B cell (primary cell): ENCODE data around the gene VKORC1. TPM values are rescaled to one million over a fixed set of nuclear protein-coding genes. Genes with fewer than 3 reads are reported as not detected.
A peak's percentile ranks its signal among the peaks of the same experiment; 100 is the strongest.

ENCODE experiments used
- ATAC-seq: fragments of 200-7000 bp; cut with Tn5 transposase; one replicate; pipeline ENCODE4 v1.10.0; 2021; ENCODE audit warnings: low read depth, mild to moderate bottlenecking, moderate number of reproducible peaks, moderate library complexity
- CTCF ChIA-PET: fragments of 350-600 bp; sonication (Branson Sonifier 250); formaldehyde crosslinking; loops from one replicate; lab custom pipeline; 2021; ENCODE audit warnings: antibody characterized with exemption, inconsistent platforms; lab: Charles Lee
- POLR2A ChIA-PET: fragments of 350-600 bp; sonication (Branson Sonifier 250); formaldehyde crosslinking; loops from one replicate; lab custom pipeline; 2021; ENCODE audit warnings: antibody characterized with exemption; lab: Charles Lee
- DNase-seq: peaks from one replicate; pipeline ENCODE4 v3.0.0; 2013
- H2AFZ ChIP-seq: 2 replicates; pipeline ENCODE4 v1.6.1; 2012; ENCODE audit warnings: mild to moderate bottlenecking, low read depth, low read length; ENCODE audit not compliant: insufficient read depth, poor library complexity, severe bottlenecking
- H3K27ac ChIP-seq, 2 donors: 1 replicate in 1 of 2; 2 replicates in 1 of 2; pipeline ENCODE4 v1.5.1; 2012 to 2013; ENCODE audit warnings: low read length in 2 of 2, mild to moderate bottlenecking in 2 of 2, moderate library complexity in 1 of 2
- H3K27me3 ChIP-seq, 4 experiments: fragments of 200-600 bp in 1 of 4; sonication (generic) in 1 of 4; replicated peaks in 1 of 4; 1 replicate in 2 of 4; 2 replicates in 2 of 4; pipeline versions ENCODE4 v1.6.1 to v1.7.0; 2013 to 2016; ENCODE audit warnings: low read length in 3 of 4, mild to moderate bottlenecking in 2 of 4, mixed read lengths in 1 of 4, moderate library complexity in 1 of 4; ENCODE audit not compliant: insufficient read depth in 4 of 4, control insufficient read depth in 3 of 4; ENCODE audit errors: control extremely low read depth in 1 of 4
- H3K36me3 ChIP-seq, 2 experiments: replicated peaks in 1 of 2; 1 replicate in 1 of 2; 2 replicates in 1 of 2; pipeline versions ENCODE4 v1.6.1 to v1.7.1; 2013; ENCODE audit warnings: low read length in 1 of 2; ENCODE audit not compliant: insufficient read depth in 2 of 2, control insufficient read depth in 1 of 2; ENCODE audit errors: control extremely low read depth in 1 of 2, extremely low read depth in 1 of 2
- H3K4me1 ChIP-seq, 2 donors: fragments of 200-600 bp in 1 of 2; sonication (generic) in 1 of 2; 1 replicate in 1 of 2; 2 replicates in 1 of 2; pipeline versions ENCODE4 v1.5.1 to v1.6.1; 2013 to 2017; ENCODE audit warnings: low read length in 2 of 2; ENCODE audit not compliant: control insufficient read depth in 2 of 2, insufficient read depth in 2 of 2
- H3K4me2 ChIP-seq: replicated peaks from 2 replicates; pipeline ENCODE3; 2012; ENCODE audit warnings: mild to moderate bottlenecking, low read depth, low read length; ENCODE audit not compliant: poor library complexity, severe bottlenecking
- H3K4me3 ChIP-seq, 5 experiments: fragments of 200-600 bp in 1 of 5; sonication (generic) in 1 of 5; 1 replicate in 3 of 5; 2 replicates in 2 of 5; pipeline versions ENCODE4 v1.5.1 to v1.7.0; 2011 to 2016; ENCODE audit warnings: low read length in 4 of 5, mild to moderate bottlenecking in 4 of 5, low read depth in 2 of 5, control low read depth in 1 of 5, moderate library complexity in 1 of 5; ENCODE audit not compliant: insufficient read depth in 1 of 5; ENCODE audit errors: control extremely low read depth in 1 of 5, extremely low read depth in 1 of 5
- H3K79me2 ChIP-seq: fragments of 200-600 bp; sonication (generic); one replicate; pipeline ENCODE4 v1.6.0; 2016; ENCODE audit warnings: low read length; ENCODE audit not compliant: control insufficient read depth, insufficient read depth
- H3K9ac ChIP-seq: fragments of 200-600 bp; sonication (generic); 2 replicates; pipeline ENCODE4 v1.6.1; 2017; ENCODE audit warnings: mild to moderate bottlenecking, low read length, moderate library complexity
- H3K9me3 ChIP-seq, 3 donors: one replicate each; pipeline versions ENCODE4 v1.6.1 to v1.7.1; 2013; ENCODE audit warnings: low read length in 2 of 3; ENCODE audit not compliant: control insufficient read depth in 2 of 3, insufficient read depth in 1 of 3; ENCODE audit errors: control extremely low read depth in 1 of 3
- H4K20me1 ChIP-seq: 2 replicates; pipeline ENCODE4 v1.6.0; 2012; ENCODE audit warnings: mild to moderate bottlenecking, low read length; ENCODE audit not compliant: insufficient read depth, control insufficient read depth, poor library complexity, severe bottlenecking
- H3K27ac Mint-ChIP-seq: one replicate; pipeline ENCODE4 v1.8.0; 2021; ENCODE audit warnings: mixed read lengths
- H3K27me3 Mint-ChIP-seq: one replicate; pipeline ENCODE4 v1.8.0; 2021; ENCODE audit warnings: mixed read lengths
- H3K4me1 Mint-ChIP-seq: one replicate; pipeline ENCODE4 v1.8.0; 2021; ENCODE audit warnings: mixed read lengths
- H3K4me3 Mint-ChIP-seq: one replicate; pipeline ENCODE4 v1.8.0; 2021; ENCODE audit warnings: mixed read lengths
- H3K9me3 Mint-ChIP-seq: one replicate; pipeline ENCODE4 v1.8.0; 2022; ENCODE audit warnings: mixed read lengths; ENCODE audit not compliant: insufficient read depth
- CTCF ChIP-seq: fragments of 200-600 bp; IDR thresholded peaks from one replicate; pipeline ENCODE4 v1.8.0; 2022; ENCODE audit warnings: antibody characterized with exemption, mild to moderate bottlenecking
- EZH2 ChIP-seq: IDR thresholded peaks from 2 replicates; pipeline ENCODE4 v1.6.1; 2012; ENCODE audit warnings: borderline replicate concordance, low read depth, mild to moderate bottlenecking, moderate library complexity, low read length; ENCODE audit not compliant: insufficient read depth, poor library complexity, severe bottlenecking
- WGBS: methylation state at CpG from one replicate; pipeline ENCODE4 v1.1.5; 2013; ENCODE audit warnings: missing lambda C conversion rate; ENCODE audit not compliant: insufficient coverage; 5-methylcytosine and 5-hydroxymethylcytosine counted together
- intact Hi-C: fragments of 100-400 bp; cut with micrococcal nuclease; formaldehyde crosslinking; loops from one replicate; pipeline ENCODE4 v1.10.0; 2022
- polyA plus RNA-seq: library from polyadenylated mRNA; depleted of rRNA; stranded (reverse); fragments of >200 nt; gene quantifications from 2 replicates; pipeline ENCODE4 v1.2.3, GENCODE V29; 2012
- total RNA-seq, 2 donors: library from RNA; stranded (reverse); fragments of 120-200 nt in 1 of 2; gene quantifications; 1 replicate in 1 of 2; 2 replicates in 1 of 2; pipeline versions ENCODE4 v1.2.3 to v1.2.4, GENCODE V29; 2013 to 2022

The VKORC1 gene
- total and polyA plus RNA-seq, 2 donors (not counting 1 experiment from before 2014, with no cell fraction given): 31.8 to 45.7 TPM

GRCh38 chr16:31142109-31143010 lies 47.8 kb upstream of the VKORC1 start:
- intact Hi-C loops: loop anchor here (1.0 to 2.0 kb wide), 12 partner anchors 25 to 317 kb away; partner anchors contain the start of genes ARMC5, BCKDK, FUS and HSD3B7
- Histone ChIP-seq H3K4me2 (peak overlapping the region; percentile 96), H3K9ac (peak overlapping the region; percentile 68), H4K20me1 (no peaks in the 10 kb centered on the region), H3K4me3 (peak overlapping the region in 4 of 5 experiments; percentile 21 to 71 (median 50)), H2AFZ (peak overlapping the region; percentile 87), H3K9me3 (no peaks in the 10 kb centered on the region), H3K27ac (peak overlapping the region; percentile 21 to 54), H3K27me3 (no peaks in the 10 kb centered on the region), H3K4me1 (peaks cover 6 to 13% of the 10 kb centered on the region in 2 donors), H3K36me3 (no peaks in the 10 kb centered on the region), H3K79me2 (no peaks in the 10 kb centered on the region)
- 9% methylated on average over 89 of the region's 89 CpGs for WGBS
- peaks cover 6% of the 10 kb centered on the region for H3K27me3 Mint-ChIP-seq
- CTCF ChIA-PET: interaction anchor here (0.6 to 5.9 kb wide), 45 partner anchors 13 to 726 kb away, joined by 3 to 56 read pairs (median 4); partner anchors contain the start of genes BCKDK, FUS, HSD3B7 and KAT8
- TF ChIP-seq CTCF: peak; percentile 90
- TF ChIP-seq EZH2: no peak
- peak overlapping the region; percentile 76 for H3K4me3 Mint-ChIP-seq
- peaks cover 9% of the 10 kb centered on the region for H3K4me1 Mint-ChIP-seq
- no peaks in the 10 kb centered on the region for H3K9me3 Mint-ChIP-seq
- ATAC-seq (peak; percentile 95), DNase-seq (peak; percentile 99)
- peak overlapping the region; percentile 88 for H3K27ac Mint-ChIP-seq
- POLR2A ChIA-PET: interaction anchor here (0.5 to 2.7 kb wide), 17 partner anchors 17 to 1078 kb away, joined by 3 to 44 read pairs (median 6); partner anchors contain the start of genes ARMC5, FUS, HSD3B7 and KAT8
